Pancreas (tissue), 10 donors: ENCODE measurements around the gene ITPR3. TPM values are rescaled to one million over a fixed set of nuclear protein-coding genes. Genes with fewer than 3 reads are reported as not detected.
A peak's percentile ranks its signal among the peaks of the same experiment; 100 is the strongest.

Experiments used
- ATAC-seq, 4 donors: fragments of 200-7000 bp; cut with Tn5 transposase; one replicate each; pipeline versions ENCODE4 v1.8.0 to v1.9.1; 2020; ENCODE audit warnings: mild to moderate bottlenecking in 4 of 4, moderate library complexity in 4 of 4
- DNase-seq, 6 donors: peaks; one replicate each; pipeline ENCODE4 v3.0.0-alpha.2; 2020
- FAIRE-seq: peaks from 2 replicates; lab custom pipeline; 2012; peaks lifted over from hg19 to GRCh38; lab: Jason Lieb, UNC
- H3K27ac ChIP-seq, 4 donors: fragments of 200-600 bp; sonication (generic); 1 replicate in 3 of 4; 2 replicates in 1 of 4; pipeline versions ENCODE4 v1.5.0 to v1.8.0; 2020
- H3K27me3 ChIP-seq, 4 donors: fragments of 200-600 bp; one replicate each; pipeline ENCODE4 v1.8.0; 2021
- H3K36me3 ChIP-seq, 3 donors: fragments of 200-600 bp; sonication (generic) in 1 of 3; one replicate each; pipeline versions ENCODE4 v1.5.0 to v1.8.0; 2020 to 2021
- H3K4me1 ChIP-seq, 3 donors: fragments of 200-600 bp; one replicate each; pipeline ENCODE4 v1.8.0; 2021
- H3K4me3 ChIP-seq, 4 donors: fragments of 200-600 bp; sonication (generic) in 2 of 4; one replicate each; pipeline versions ENCODE4 v1.5.0 to v1.8.0; 2020 to 2021
- H3K9me3 ChIP-seq, 4 donors: fragments of 200-600 bp; one replicate each; pipeline ENCODE4 v1.8.0; 2021
- WGBS, 2 donors: extraction: QIAGEN DNeasy Blood & Tissue Kit; methylation state at CpG; one replicate each; pipeline ENCODE4 v1.1.7; 2013; 5-methylcytosine and 5-hydroxymethylcytosine counted together
- intact Hi-C, 3 donors: fragments of 100-400 bp; cut with DNase I; formaldehyde crosslinking; loops; one replicate each; pipeline versions ENCODE4 v1.11.1 to v1.14.2; 2022
- polyA plus RNA-seq, 2 donors: library from polyadenylated mRNA; stranded (reverse); fragments of 200-250 nt; gene quantifications; one replicate each; pipeline ENCODE4 v1.2.3, GENCODE V29; 2013
- total RNA-seq, 6 donors: library from RNA; stranded (reverse); fragmentation: NEBNext Ultra II Directional in 4 of 6; extraction: Animal tissue kit (Norgen Biotek cat#: 25700) in 4 of 6; gene quantifications; one replicate each; pipeline versions ENCODE4 v1.2.1 to v1.2.4, GENCODE V29; 2021 to 2023
- TF ChIP-seq, protein P1 (sequence below), 4 donors: fragments of 200-600 bp; sonication (generic) in 3 of 4; IDR thresholded peaks; one replicate each; pipeline versions ENCODE4 v1.5.0 to v1.8.0; 2021; ENCODE audit warnings: antibody characterized with exemption in 4 of 4
- donor health status: healthy with polysubstance abuse.
- donor health status: DM: no; HTN: no; CAD: no; lungs with moderate emphysema.
- donor health status: DM: no; HTN: no; CAD: no.
- donor health status: control.
- donor health status: control.
- donor health status: Bipolar disorder and iron deficiency.
- donor health status: DM: yes; HTN: yes; CAD: no.
- donor health status: DM: no; HTN: no; CAD: no.
- donor health status: DM: no; HTN: no; CAD: no.
- donor health status: DM: yes; HTN: yes; CAD: no.

The ITPR3 gene
- total and polyA plus RNA-seq, 8 donors: 9.1 to 20.3 (median 12.9) TPM

DNA sequence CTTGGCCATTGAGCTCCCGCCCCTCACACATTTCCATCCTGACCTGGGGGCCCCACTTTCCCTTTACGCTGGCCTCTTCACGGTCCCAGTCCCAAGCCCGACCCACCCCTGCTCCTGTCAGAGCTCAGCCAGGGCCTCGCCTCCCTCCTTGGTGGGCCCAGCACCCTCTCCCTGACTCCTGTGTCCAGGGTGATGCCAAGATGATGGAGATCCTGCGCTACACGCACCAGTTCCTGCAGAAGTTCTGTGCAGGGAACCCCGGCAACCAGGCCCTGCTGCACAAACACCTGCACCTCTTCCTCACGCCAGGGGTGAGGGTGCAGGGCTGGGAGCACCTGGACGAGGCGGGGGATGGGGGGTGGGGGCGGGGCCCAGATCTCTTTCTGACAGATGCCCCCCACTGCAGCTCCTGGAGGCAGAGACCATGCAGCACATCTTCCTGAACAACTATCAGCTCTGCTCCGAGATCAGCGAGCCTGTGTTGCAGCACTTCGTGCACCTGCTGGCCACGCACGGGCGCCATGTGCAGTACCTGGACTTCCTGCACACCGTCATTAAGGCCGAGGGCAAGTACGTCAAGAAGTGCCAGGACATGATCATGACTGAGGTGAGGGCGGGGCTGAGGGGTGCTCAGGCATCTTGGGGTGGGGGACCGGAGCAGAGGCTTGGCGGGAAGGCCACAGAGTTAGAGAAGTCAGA, 57.3 kb downstream of the ITPR3 start:
- H3K4me3 ChIP-seq: no peak overlapping the region
- intact Hi-C loops: no loop called here
- no peaks in the 10 kb centered on the region for H3K4me1 ChIP-seq
- ATAC-seq: no peak
- FAIRE-seq: no peak
- TF ChIP-seq, protein P1, sequence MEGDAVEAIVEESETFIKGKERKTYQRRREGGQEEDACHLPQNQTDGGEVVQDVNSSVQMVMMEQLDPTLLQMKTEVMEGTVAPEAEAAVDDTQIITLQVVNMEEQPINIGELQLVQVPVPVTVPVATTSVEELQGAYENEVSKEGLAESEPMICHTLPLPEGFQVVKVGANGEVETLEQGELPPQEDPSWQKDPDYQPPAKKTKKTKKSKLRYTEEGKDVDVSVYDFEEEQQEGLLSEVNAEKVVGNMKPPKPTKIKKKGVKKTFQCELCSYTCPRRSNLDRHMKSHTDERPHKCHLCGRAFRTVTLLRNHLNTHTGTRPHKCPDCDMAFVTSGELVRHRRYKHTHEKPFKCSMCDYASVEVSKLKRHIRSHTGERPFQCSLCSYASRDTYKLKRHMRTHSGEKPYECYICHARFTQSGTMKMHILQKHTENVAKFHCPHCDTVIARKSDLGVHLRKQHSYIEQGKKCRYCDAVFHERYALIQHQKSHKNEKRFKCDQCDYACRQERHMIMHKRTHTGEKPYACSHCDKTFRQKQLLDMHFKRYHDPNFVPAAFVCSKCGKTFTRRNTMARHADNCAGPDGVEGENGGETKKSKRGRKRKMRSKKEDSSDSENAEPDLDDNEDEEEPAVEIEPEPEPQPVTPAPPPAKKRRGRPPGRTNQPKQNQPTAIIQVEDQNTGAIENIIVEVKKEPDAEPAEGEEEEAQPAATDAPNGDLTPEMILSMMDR (IDR thresholded peaks at IDR 0.05): no peak
- no peak for DNase-seq
- H3K27ac ChIP-seq: no peak overlapping the region
- WGBS, 2 donors: 93 to 95% methylated on average over 24 of the region's 24 CpGs
- H3K9me3 ChIP-seq: no peaks in the 10 kb centered on the region
- no peaks in the 10 kb centered on the region for H3K27me3 ChIP-seq
- peaks cover 0 to 40% (median 0%) of the 10 kb centered on the region in 3 donors for H3K36me3 ChIP-seq

DNA sequence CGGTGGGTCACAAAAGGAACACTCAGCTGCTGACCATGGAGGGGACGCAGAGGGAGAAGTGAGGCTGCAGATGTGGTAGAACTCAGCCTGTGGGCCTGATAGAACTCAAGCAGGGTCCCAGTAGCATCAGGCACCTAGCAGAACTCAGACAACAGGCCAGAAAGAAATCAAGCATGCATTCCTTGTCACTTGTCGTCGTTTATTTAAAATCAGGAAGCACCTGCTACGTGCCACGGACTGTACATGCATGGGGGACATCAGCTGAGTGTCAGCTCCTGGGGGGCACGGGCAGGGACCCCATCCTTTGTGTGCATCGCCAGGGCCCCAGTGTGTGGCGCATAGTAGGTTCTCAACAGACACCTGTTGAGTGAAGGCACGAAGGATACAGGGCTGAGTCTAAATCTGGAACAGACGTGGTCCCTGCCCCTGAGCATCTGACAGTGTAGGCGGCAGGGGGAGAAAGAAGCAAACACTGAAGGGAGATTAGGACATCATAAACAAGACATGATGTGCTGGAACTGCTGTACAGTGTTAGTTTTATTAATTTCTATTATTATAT, 57.9 kb downstream of the ITPR3 start:
- DNase-seq (no peak), ATAC-seq (no peak), FAIRE-seq (no peak)
- no peaks in the 10 kb centered on the region for H3K27me3 ChIP-seq
- no peak overlapping the region for H3K27ac ChIP-seq
- TF ChIP-seq, protein P1 (IDR thresholded peaks at IDR 0.05): no peak
- H3K36me3 ChIP-seq: peaks cover 0 to 35% (median 0%) of the 10 kb centered on the region in 3 donors
- 88 to 90% methylated on average over 12 of the region's 12 CpGs for WGBS, 2 donors
- no peak overlapping the region for H3K4me3 ChIP-seq
- no peaks in the 10 kb centered on the region for H3K4me1 ChIP-seq
- H3K9me3 ChIP-seq: no peaks in the 10 kb centered on the region
- intact Hi-C loops: no loop called here

DNA sequence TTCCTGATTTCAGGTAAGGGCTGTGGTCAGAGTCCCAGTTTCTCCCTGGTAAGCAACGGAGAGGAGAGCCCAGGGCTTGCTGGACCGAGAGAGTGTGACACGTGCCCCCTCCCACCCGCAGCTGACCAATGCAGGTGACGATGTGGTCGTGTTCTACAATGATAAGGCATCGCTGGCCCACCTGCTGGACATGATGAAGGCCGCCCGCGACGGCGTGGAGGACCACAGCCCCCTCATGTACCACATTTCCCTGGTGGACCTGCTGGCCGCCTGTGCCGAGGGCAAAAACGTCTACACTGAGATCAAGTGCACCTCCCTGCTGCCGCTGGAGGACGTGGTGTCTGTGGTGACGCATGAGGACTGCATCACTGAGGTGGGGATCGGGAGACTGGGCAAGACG, 58.6 kb downstream of the ITPR3 start:
- H3K4me3 ChIP-seq: no peak overlapping the region
- peaks cover 0 to 35% (median 0%) of the 10 kb centered on the region in 3 donors for H3K36me3 ChIP-seq
- ATAC-seq (no peak), DNase-seq (no peak), FAIRE-seq (no peak)
- intact Hi-C loops: no loop called here
- H3K9me3 ChIP-seq: no peaks in the 10 kb centered on the region
- H3K27me3 ChIP-seq: no peaks in the 10 kb centered on the region
- H3K4me1 ChIP-seq: no peaks in the 10 kb centered on the region
- TF ChIP-seq, protein P1 (IDR thresholded peaks at IDR 0.05): no peak
- H3K27ac ChIP-seq: no peak overlapping the region
- 89 to 94% methylated on average over 20 of the region's 20 CpGs for WGBS, 2 donors

DNA sequence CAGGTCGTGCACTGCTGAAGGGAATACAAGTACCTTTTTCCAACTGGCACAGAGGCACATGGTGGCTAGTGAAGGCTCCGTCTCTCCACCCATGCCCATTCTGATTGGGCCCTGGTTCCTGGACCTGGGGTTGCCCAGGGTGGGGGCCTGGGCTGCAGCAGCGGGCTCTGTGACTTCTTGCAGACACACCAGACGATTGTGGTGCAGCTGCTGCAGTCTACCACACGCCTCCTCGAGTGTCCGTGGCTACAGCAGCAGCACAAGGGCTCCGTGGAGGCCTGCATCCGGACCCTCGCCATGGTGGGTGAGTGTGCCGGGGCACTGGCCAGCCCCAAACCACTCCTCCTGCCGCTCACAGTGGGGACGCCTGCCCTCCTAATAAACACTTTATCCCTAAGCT, 61.2 kb downstream of the ITPR3 start:
- Histone ChIP-seq H3K27ac (no peak overlapping the region), H3K4me1 (no peaks in the 10 kb centered on the region), H3K36me3 (peaks cover 0 to 35% (median 0%) of the 10 kb centered on the region in 3 donors), H3K4me3 (no peak overlapping the region), H3K9me3 (no peaks in the 10 kb centered on the region), H3K27me3 (no peaks in the 10 kb centered on the region)
- intact Hi-C loops: no loop called here
- TF ChIP-seq, protein P1 (IDR thresholded peaks at IDR 0.05): no peak
- no peak for ATAC-seq
- DNase-seq: peak in 1 of 6 donors; percentile 26
- 94 to 96% methylated on average over 13 of the region's 13 CpGs for WGBS, 2 donors
- FAIRE-seq: no peak

DNA sequence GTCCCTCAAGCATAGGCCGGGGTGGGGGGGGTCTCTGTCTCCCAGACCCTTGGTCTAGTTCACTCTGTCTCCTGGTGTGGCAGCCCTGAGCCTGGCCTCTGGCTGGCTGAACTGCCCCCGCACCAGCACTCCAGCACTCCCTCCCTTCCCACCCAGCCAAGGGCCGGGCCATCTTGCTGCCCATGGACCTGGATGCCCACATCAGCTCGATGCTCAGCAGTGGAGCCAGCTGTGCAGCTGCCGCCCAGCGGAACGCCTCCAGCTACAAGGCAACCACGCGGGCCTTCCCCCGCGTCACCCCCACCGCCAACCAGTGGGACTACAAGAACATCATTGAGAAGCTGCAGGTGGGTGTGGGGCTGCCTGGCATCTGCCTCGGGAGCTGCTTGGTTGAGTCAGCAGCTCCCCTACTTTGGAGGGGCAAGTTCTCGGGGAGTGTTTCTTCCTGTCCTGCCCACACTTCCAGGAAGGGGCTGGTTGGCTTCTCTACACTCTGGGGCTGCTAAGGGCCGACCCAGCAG, 62.0 kb downstream of the ITPR3 start:
- TF ChIP-seq, protein P1 (IDR thresholded peaks at IDR 0.05): no peak
- Histone ChIP-seq H3K4me3 (no peak overlapping the region), H3K4me1 (no peaks in the 10 kb centered on the region), H3K27ac (no peak overlapping the region), H3K27me3 (no peaks in the 10 kb centered on the region), H3K9me3 (no peaks in the 10 kb centered on the region), H3K36me3 (peaks cover 0 to 35% (median 0%) of the 10 kb centered on the region in 3 donors)
- DNase-seq (peak in 1 of 6 donors; percentile 44), FAIRE-seq (no peak), ATAC-seq (no peak)
- WGBS, 2 donors: 88 to 93% methylated on average over 15 of the region's 15 CpGs
- intact Hi-C loops: no loop called here
